Endothelial cell of hepatic sinusoid (primary cell): ENCODE results near the gene ERVK3-1.
"Not testable (repeated sequence)": the region's sequence is repeated elsewhere in the genome, so short reads cannot be mapped to it uniquely, and the experiment has no call there.

Experiments
- in situ Hi-C: cut with HindIII; loops from 2 replicates; pipeline ENCODE4 v1.10.0; 2017; ENCODE audit warnings: low sequenced_read_pairs

The ERVK3-1 gene

GRCh38 chr19:58304255-58304654 is 922 bp upstream of the ERVK3-1 start:
- in situ Hi-C loops = no loop called here

GRCh38 chr19:58304748-58305064 is 471 bp upstream of the ERVK3-1 start:
- in situ Hi-C loops = no loop called here

- in situ Hi-C loops = no loop called here
Measured at GRCh38 chr19:58305932-58306323, 751 bp downstream of the ERVK3-1 start.

GRCh38 chr19:58307736-58308135 is 2.6 kb downstream of the ERVK3-1 start:
- in situ Hi-C loops = no loop called here

- in situ Hi-C loops = not testable (repeated sequence)
Measured at GRCh38 chr19:58310685-58311084, 5.5 kb downstream of the ERVK3-1 start.

GRCh38 chr19:58311345-58311865 is 6.2 kb downstream of the ERVK3-1 start:
- in situ Hi-C loops = no loop called here

GRCh38 chr19:58315580-58315979 is 10.4 kb downstream of the ERVK3-1 start:
- in situ Hi-C loops = no loop called here

GRCh38 chr19:58317476-58318072 is 12.4 kb downstream of the ERVK3-1 start:
- in situ Hi-C loops = no loop called here

- in situ Hi-C loops = no loop called here
Measured at GRCh38 chr19:58318297-58318696, 13.1 kb downstream of the ERVK3-1 start.

GRCh38 chr19:58319241-58319640 is 14.1 kb downstream of the ERVK3-1 start:
- in situ Hi-C loops = no loop called here

GRCh38 chr19:58325311-58326022 is 20.3 kb downstream of the ERVK3-1 start:
- in situ Hi-C loops = no loop called here

- in situ Hi-C loops = no loop called here
Measured at GRCh38 chr19:58326501-58326913, 21.3 kb downstream of the ERVK3-1 start.

- in situ Hi-C loops = no loop called here
Measured at GRCh38 chr19:58326914-58327726, 21.9 kb downstream of the ERVK3-1 start, which contains the start of gene ZSCAN22. ZSCAN22 (plus strand) TSS chr19:58326994; CDS start chr19:58334803, 7,809 bp downstream.

GRCh38 chr19:58328999-58329398 is 23.8 kb downstream of the ERVK3-1 start:
- in situ Hi-C loops = no loop called here

GRCh38 chr19:58330458-58330857 is 25.3 kb downstream of the ERVK3-1 start:
- in situ Hi-C loops = loop anchor here (5.0 kb wide), 1 partner anchor 83 kb away; no protein-coding TSS in a partner anchor

GRCh38 chr19:58332697-58333096 is 27.5 kb downstream of the ERVK3-1 start:
- in situ Hi-C loops = loop anchor here (5.0 kb wide), 1 partner anchor 85 kb away; no protein-coding TSS in a partner anchor

- in situ Hi-C loops = loop anchor here (5.0 kb wide), 1 partner anchor 87 kb away; no protein-coding TSS in a partner anchor
Measured at GRCh38 chr19:58334691-58335249, 29.6 kb downstream of the ERVK3-1 start.

- in situ Hi-C loops = no loop called here
Measured at GRCh38 chr19:58335630-58336029, 30.5 kb downstream of the ERVK3-1 start.

GRCh38 chr19:58336216-58336615 is 31.0 kb downstream of the ERVK3-1 start:
- in situ Hi-C loops = no loop called here

- in situ Hi-C loops = no loop called here
Measured at GRCh38 chr19:58336820-58337219, 31.6 kb downstream of the ERVK3-1 start.

GRCh38 chr19:58338336-58338735 is 33.2 kb downstream of the ERVK3-1 start:
- in situ Hi-C loops = no loop called here
